H54 (cell line): ENCODE data around the gene ABLIM3.

Experiments used
- DNase-seq: peaks from one replicate; pipeline ENCODE4 v3.0.0; 2011; ENCODE audit warnings: low spot score, mixed read lengths; ENCODE audit not compliant: insufficient read length
- FAIRE-seq: peaks from 3 replicates; lab custom pipeline; 2011; peaks lifted over from hg19 to GRCh38; lab: Jason Lieb, UNC
- POLR2A ChIP-seq: IDR thresholded peaks from 2 replicates; pipeline ENCODE4 v1.6.1; 2011; ENCODE audit warnings: low read depth, mild to moderate bottlenecking, low read length

The ABLIM3 gene

GRCh38 chr5:149242339-149242738 lies 101.0 kb downstream of the ABLIM3 start:
- FAIRE-seq (no peak), DNase-seq (no peak)
- no peak for TF ChIP-seq POLR2A

DNA sequence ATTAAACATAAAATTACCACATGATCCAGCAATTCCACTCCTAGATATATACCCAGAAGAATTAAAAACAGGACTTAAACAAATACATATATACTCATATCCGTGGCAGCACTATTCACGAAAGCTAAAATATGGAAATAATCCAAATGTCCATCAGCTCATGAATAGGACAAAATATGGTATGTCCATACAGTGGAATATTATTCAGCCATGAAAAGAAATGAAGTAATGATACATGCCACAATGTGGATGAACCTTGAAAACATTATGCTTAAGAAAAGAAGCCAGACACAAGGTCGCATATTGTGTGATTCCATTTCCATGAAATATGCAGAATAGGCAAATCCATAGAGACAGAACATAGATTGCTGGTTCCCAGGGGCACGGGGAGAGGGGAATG lies 105.6 kb downstream of the ABLIM3 start:
- no peak for FAIRE-seq
- DNase-seq, result no peak
- no peak for TF ChIP-seq POLR2A

GRCh38 chr5:149247726-149248125 lies 106.4 kb downstream of the ABLIM3 start:
- DNase-seq (no peak), FAIRE-seq (no peak)
- TF ChIP-seq POLR2A, result no peak

DNA sequence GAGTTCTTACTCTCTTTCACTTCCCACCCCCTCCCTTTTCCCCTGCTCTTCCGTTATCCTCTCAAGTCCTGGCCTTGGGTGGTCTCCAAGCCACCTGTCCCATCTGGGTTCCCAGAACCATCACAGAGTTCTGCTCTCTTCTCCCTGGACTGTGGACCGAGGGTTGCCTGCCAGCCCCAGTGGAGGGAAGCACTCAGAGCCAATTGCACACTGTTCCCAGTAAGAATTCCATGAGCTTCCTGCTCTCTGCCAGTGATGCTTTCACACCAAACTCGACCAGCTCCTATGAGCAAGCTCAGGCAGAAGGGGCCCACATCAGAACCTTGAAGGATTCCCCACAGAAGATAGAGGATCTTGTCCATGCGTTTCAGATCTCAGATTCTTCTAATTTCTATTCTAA lies 110.3 kb downstream of the ABLIM3 start:
- FAIRE-seq (no peak), DNase-seq (no peak)
- TF ChIP-seq POLR2A, result no peak

GRCh38 chr5:149254506-149254905 lies 113.2 kb downstream of the ABLIM3 start:
- no peak for TF ChIP-seq POLR2A
- FAIRE-seq (no peak), DNase-seq (no peak)

DNA sequence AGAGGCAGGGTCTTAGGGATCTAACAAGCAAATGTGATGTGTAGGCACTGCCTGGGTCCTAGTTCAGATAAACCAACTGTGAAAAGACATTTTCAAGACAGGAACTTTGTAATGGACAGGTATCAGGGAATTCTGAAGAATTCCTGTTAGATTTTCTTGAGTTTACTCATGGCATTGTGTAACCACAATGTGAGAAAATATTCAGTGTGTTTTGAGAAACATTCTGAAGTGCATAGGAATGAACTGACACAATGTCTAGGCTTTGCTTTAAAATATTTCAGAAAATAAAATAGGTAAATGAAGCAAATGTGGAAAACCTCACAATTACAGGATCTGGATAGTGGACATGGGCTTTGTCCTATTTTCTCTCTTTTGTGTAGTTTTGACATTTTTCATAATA lies 115.2 kb downstream of the ABLIM3 start:
- FAIRE-seq (no peak), DNase-seq (no peak)
- TF ChIP-seq POLR2A, result no peak

DNA sequence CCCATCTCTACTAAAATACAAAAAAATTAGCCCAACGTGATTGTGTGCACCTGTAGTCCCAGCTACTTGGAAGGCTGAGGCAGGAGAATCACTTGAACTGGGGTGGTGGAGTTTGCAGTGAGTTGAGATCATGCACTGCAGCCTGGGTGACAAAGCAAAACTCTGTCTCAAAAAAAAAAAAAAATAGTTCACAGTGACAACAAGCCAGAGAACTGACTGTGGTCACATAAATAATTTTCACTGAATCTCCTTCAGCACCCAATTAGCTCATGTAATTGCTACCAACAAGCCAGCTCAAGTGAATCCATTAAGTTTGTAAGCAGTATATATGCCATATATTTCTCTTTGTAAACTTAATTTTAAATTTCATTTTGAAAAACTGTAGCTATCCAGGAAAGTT lies 115.8 kb downstream of the ABLIM3 start:
- no peak for FAIRE-seq
- no peak for DNase-seq
- no peak for TF ChIP-seq POLR2A

DNA sequence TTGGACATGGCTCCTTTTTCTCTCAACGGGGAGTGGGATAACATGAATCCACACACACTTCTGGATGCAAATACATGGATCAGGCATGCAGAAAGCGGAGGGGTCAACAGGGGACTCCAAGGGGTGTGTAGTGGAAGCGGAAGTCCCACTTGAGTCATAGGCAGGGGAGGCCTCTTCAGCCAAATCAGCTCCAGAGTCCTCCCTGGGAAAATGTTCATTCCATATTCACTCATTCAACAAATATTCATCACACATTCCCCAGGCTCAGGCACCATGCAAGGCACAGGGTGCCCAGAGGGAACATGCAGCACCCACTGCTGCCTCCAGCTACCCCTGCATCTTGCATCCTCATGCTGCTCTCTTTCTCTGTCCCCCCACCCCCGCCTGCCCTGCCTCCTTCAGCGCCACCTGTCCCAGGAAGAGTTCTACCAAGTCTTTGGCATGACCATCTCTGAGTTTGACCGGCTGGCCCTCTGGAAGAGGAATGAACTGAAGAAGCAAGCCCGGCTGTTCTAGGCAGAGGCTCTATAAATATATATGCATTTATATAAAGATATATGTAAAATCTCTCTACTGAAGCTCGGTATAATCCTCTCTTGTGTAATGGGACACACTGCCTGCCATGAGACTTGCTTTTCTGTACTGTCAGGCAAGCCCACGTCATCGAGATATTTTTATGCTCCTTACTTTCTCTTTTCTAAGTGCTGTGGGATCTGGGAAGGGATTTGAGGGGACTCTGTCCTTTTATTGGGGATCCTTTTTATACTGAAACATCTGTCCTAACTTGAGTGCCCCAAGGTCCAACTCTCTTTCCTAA lies 116.8 kb downstream of the ABLIM3 start:
- TF ChIP-seq POLR2A, result no peak
- FAIRE-seq, result no peak
- no peak for DNase-seq

DNA sequence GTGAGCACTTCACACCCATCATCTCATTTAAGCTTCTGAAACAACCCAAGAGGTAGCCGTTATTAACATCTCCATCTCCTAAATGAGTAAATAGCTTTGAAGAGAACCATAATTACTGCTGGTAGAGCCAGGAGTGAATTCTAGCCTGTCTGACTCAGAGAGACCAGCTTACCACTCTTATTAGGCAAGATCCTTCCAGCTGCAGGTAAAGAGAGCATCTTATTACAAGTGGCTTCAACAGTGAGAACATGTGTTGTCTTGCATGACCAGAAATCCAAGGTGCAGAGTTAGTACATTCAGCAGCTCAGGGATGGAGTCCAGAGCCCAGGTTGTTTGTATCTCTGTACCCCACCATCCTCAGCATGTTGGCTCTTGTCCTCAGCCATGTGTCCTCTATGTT lies 119.5 kb downstream of the ABLIM3 start:
- TF ChIP-seq POLR2A, result no peak
- FAIRE-seq (no peak), DNase-seq (no peak)

- no peak for FAIRE-seq
These were observed 120.0 kb downstream of the ABLIM3 start for GRCh38 chr5:149261246-149261645.

GRCh38 chr5:149262315-149262714 lies 121.0 kb downstream of the ABLIM3 start:
- no peak for TF ChIP-seq POLR2A
- FAIRE-seq, result no peak
- no peak for DNase-seq

More at GRCh38 chr5:149261246-149261645, 120.0 kb downstream of the ABLIM3 start:
- DNase-seq, result no peak
- TF ChIP-seq POLR2A, result no peak

- no peak for TF ChIP-seq POLR2A
- FAIRE-seq (no peak), DNase-seq (no peak)
These were observed 123.3 kb downstream of the ABLIM3 start for GRCh38 chr5:149264439-149265067.

DNA sequence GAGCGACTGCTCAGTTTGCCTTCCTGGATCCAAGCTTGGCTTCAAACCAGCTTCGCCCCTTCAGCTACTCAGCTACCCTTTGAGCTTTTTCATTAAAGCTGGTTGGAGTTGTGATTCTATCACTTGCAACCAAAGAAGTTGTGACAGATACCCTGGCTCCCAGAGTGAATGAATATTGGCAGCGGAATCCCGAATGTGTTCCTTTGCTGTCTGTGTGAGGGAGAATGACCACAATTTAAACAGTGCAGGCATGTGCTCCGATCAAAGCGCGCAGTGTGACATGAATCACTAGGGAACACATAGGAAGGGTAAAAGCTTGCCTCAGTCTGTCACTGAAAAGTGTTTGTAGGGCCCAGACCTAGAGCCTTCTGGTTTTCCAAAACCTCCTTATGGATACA lies 123.8 kb downstream of the ABLIM3 start:
- no peak for TF ChIP-seq POLR2A
- no peak for FAIRE-seq
- no peak for DNase-seq

GRCh38 chr5:149265597-149265996 lies 124.3 kb downstream of the ABLIM3 start:
- FAIRE-seq (no peak), DNase-seq (peak; percentile 23)
- no peak for TF ChIP-seq POLR2A
